Measurements from ENCODE around the gene PITPNC1.
"Not testable (repeated sequence)": the region's sequence is repeated elsewhere in the genome, so short reads cannot be mapped to it uniquely, and the experiment has no call there.

Gene PITPNC1

DNA sequence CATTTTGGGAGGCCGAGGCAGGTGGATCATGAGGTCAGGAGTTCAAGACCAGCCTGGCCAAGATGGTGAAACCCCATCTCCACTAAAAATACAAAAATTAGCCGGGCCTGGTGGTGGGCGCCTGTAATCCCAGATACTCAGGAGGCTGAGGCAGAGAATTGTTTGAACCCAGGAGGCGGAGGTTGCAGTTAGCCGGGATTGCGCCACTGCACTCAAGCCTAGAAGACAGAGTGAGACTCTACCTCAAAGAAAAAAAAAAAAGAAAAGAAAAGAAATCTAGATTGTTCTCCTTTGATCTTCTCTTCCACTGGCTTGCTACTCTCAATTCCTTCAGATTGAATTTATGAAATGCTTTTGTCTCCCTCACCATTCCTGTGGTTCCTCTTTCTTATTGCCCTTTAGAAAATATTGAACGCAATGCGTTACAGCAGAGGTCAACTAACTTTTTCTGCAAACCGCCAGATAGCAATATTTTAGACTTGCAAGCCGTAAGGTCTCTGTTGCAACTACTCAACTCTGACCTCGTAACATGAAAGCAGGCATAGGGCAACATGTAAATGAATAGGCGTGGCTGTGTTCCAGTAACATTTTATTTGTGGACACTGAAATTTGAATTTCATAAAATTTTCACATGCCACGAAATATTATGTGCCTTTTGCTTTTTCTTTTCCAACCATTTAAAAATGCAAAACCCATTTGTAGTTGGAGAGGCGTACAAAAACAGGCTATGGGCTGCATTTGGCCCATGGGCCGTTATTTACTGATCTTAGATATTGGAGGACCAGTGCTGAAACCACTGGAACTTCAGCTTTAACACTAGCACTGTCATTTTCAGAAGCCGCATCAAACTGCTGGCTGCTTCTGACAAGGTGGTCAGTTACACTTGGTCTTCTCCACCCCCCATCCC, 24.8 kb downstream of the PITPNC1 start:
- peak; percentile 61 for DNase-seq

- no peak for DNase-seq
These were observed 26.0 kb downstream of the PITPNC1 start for GRCh38 chr17:67403065-67403464.

GRCh38 chr17:67403483-67403882, 26.4 kb downstream of the PITPNC1 start:
- no peak for DNase-seq

- not testable (repeated sequence) for DNase-seq
These were observed 31.4 kb downstream of the PITPNC1 start for GRCh38 chr17:67408455-67408830.

DNA sequence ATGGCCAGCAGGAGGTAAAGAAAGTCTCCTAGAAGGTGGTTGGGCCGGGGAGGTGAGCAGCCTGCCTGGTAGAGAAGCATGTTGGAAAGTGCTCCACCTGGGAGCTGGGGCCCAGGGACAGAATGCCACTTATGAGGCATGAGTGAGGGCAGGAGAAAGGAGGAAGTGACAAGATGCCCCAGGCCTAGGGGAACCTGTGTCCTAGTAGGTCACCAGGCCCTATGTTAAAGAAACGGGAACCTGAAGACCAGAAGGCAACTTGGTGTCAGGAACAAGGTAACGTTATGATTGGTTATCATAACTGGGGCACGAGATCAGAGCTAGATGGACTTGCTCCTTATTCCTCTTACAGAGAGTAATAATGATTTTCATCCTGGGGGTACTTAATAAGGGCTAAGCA, 34.3 kb downstream of the PITPNC1 start:
- no peak for DNase-seq

DNA sequence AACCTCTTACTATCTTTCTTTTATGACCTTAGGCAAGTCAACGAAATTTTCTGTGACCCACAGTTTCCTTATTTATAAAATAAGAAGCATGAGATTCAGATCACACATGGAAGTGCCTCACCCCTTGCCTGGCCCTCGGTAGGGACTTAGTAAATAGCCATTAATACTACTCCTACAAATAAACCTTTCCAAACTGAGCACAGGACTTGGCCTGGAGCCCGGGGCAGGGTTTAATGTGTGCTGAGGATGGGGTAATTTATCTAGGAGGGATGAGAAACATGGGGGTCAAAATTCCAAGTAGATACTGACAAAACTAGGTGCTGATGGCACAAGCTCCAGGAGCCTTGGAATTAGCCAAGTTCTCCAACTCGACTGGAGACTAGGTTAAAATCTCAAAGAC, 35.0 kb downstream of the PITPNC1 start:
- DNase-seq, result no peak

DNA sequence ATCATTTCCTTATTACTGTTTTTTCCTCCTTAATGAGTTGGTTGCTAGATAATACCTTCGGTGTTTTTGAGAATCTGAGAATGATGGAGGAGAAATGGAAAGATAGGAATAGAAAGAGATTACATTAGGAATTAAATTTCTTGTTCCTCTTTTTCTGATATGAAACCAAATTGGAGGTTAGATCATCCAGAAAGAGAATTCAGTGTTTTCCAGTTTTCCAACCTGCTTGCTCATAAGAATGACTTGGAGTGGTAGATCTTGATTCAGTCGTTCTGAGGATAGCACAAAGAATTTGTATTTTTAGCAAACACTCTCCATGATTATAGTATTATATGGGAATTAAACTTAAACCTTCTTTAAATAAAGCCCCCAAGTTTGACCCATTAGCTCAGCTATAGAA, 35.9 kb downstream of the PITPNC1 start:
- DNase-seq, result no peak

- no peak for DNase-seq
These were observed 36.3 kb downstream of the PITPNC1 start for GRCh38 chr17:67413388-67413787.

GRCh38 chr17:67414130-67414529, 37.0 kb downstream of the PITPNC1 start:
- DNase-seq, result no peak

DNA sequence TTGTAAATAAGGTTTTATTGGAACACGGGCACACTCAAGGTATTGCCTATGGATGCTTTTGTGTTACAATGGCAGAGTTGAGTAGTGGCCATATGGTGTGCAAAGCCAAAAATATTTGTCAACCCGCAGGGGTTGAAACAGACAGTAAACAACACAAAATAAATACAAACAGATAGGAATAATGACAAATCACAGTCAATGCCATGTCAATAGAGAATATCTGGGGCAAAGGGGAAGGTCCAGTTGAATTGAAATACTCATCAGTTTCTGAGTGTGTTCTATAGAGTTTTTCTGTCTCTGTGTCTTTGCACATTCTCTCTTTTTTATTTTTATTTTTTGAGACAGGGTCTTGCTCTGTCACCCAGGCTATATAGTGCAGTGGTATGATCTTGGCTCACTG, 37.5 kb downstream of the PITPNC1 start:
- no peak for DNase-seq

GRCh38 chr17:67415291-67415690, 38.2 kb downstream of the PITPNC1 start:
- DNase-seq, result no peak

DNA sequence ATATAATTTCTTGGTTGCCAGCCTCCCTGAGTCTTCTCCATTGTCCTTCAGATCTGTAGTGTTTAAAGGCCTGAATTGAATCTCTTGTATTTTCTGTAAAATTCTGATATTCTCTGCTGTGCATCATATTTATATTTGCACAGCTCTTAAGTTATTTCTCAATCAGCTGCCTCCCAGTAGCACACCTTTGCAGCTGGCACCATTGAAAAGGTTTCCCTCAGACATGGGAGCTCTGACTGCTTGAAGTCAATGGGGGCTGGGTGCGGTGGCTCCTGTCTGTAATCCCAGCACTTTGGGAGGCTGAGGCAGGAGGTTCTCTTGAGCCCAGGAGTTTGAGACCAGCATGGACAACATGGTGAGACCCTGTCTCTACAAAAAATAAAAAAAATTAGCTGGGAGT, 40.4 kb downstream of the PITPNC1 start:
- DNase-seq, result no peak

GRCh38 chr17:67420994-67421393, 43.9 kb downstream of the PITPNC1 start:
- DNase-seq, result no peak

DNA sequence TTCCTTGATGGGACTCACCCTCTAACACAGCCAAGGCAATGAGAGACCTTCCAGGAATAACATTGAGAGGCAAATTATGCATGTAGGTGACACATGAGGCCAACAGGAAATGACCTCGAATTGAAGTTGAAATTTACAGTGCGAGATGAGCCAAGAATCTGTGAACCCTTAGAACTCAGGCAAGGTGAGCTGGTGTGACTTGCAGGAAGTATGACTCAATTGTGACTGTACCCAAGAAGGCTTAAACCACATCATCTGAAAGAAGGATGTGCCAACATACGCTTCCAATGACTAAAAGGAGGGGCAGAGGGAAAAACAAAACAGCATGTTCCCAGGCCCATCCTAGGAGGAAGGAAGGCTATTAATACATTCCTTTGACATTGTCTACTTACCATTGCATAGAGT, 44.8 kb downstream of the PITPNC1 start:
- peak; percentile 40 for DNase-seq

GRCh38 chr17:67422296-67422695, 45.2 kb downstream of the PITPNC1 start:
- DNase-seq, result not testable (repeated sequence)

GRCh38 chr17:67422897-67423296, 45.8 kb downstream of the PITPNC1 start:
- DNase-seq, result no peak

GRCh38 chr17:67425571-67426160, 48.6 kb downstream of the PITPNC1 start:
- DNase-seq, result no peak

GRCh38 chr17:67427424-67427823, 50.3 kb downstream of the PITPNC1 start:
- no peak for DNase-seq

DNA sequence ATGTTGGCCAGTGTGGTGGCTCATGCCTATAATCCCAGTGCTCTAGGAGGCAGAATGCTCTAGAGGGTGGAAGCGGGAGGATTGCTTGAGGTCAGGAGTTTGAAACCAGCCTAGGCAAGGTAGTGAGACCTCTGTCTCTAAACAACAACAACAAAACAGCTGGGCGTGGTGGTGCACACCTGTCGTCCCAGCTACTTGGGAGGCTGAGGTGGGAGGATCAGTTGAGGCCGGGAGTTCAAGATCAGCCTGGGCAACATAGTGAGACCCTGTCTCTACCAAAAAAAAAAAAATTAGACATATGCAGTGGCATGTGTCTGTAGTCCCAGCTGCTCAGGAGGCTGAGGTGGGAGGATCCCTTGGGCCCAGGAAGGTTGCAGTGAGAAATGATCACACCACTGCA, 53.4 kb downstream of the PITPNC1 start:
- DNase-seq, result not testable (repeated sequence)

- DNase-seq, result no peak
These were observed 54.4 kb downstream of the PITPNC1 start for GRCh38 chr17:67431249-67432015.

GRCh38 chr17:67433248-67433924, 56.3 kb downstream of the PITPNC1 start:
- DNase-seq, result no peak

- DNase-seq, result no peak
These were observed 57.0 kb downstream of the PITPNC1 start for GRCh38 chr17:67434061-67434525.

DNA sequence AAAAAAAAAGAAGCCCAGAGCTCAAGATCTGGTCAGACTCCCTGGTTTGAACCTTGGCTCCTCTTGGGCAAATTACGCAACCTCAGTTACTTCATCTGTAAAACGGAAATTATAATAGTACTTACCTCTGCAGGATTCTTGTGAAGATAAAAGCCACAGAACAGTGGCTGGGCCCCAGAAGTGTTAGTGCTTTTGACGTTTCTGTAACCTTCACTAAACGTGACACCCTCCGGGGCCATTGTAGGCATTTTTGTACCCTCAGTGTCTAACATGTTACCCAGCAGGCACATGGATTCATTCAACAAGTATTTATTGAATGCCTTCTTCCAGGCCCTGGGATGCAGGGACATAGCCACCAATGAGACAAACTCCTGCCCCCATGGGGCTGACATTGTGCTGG, 58.0 kb downstream of the PITPNC1 start:
- peak; percentile 62 for DNase-seq

Measured in NK-92 treated with Interleukin-12 subunit alpha and Interleukin-12 subunit beta, amount 100 ng/mL, for 24 hours (cell line).